Right lobe of liver (tissue), 4 donors: ENCODE measurements around the gene SOCS7.

Experiments
- CTCF ChIP-seq, 4 donors: fragments of 200-600 bp in 3 of 4; fragments of 450-650 bp in 1 of 4; IDR thresholded peaks; one replicate each; pipeline versions ENCODE4 v1.5.1 to v1.8.0; 2016 to 2022; ENCODE audit warnings: antibody characterized with exemption in 4 of 4, mild to moderate bottlenecking in 2 of 4
- POLR2A ChIP-seq: fragments of 450-650 bp; IDR thresholded peaks from one replicate; pipeline ENCODE4 v1.6.1; 2017; ENCODE audit warnings: antibody characterized with exemption, mild to moderate bottlenecking
- donor health status: DM: no; HTN: no; CAD: no.
- donor health status: DM: no; HTN: no; CAD: no.
- donor health status: DM: no; HTN: yes; CAD: no.

GRCh38 chr17:38355251-38355650, 3.6 kb downstream of the SOCS7 start:
- TF ChIP-seq POLR2A (no peak), CTCF (IDR thresholded peaks at IDR 0.05) (no peak)
